HG03378 (cell line): ENCODE results near the gene NLRP10.

Experiments used
- ATAC-seq: cut with Tn5 transposase; IDR thresholded peaks from one replicate; pipeline ENCODE4 v1.9.1; 2021; ENCODE audit warnings: mild to moderate bottlenecking, moderate library complexity; ENCODE audit not compliant: unreplicated experiment

NLRP10 gene

DNA sequence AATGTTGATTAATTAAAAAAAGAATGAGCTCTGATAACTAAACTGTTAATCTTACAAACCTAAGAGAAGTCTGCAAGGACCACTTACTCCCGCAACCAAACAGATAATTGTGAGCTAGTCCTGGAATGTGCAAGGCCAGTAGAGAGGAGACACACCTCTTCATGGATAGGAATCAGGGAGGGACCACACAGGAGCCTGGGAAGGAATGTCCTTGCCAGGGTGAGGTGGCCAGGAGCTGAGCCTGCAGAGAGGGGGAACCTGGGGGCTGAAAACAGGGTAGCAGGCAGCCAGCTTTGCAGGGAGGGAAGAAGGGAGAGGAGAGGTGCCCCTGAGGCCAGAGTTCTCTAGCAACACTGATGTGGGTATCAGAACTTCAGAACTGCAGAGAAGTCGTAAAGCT, 9.4 kb upstream of the NLRP10 start:
- ATAC-seq, result no peak

DNA sequence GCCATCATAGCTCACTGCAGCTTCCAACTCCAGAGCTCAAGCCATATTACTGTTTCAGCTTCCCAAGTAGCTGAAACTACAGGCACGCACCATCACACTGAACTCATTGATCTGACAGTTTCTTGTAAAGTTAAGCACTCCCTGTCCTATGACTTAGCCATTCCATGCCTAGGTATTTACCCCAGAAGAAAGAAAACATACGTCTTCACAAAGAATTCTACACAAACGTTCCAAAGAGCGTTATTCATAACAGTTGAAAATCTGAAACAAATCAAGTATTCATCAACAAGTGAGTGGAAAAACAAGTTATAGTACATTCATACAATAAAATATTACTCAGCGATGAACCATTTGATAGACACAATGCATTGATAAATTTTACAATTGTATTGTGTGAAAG, 7.8 kb upstream of the NLRP10 start:
- ATAC-seq, result no peak

GRCh38 chr11:7971846-7972245, 6.6 kb upstream of the NLRP10 start:
- no peak for ATAC-seq

DNA sequence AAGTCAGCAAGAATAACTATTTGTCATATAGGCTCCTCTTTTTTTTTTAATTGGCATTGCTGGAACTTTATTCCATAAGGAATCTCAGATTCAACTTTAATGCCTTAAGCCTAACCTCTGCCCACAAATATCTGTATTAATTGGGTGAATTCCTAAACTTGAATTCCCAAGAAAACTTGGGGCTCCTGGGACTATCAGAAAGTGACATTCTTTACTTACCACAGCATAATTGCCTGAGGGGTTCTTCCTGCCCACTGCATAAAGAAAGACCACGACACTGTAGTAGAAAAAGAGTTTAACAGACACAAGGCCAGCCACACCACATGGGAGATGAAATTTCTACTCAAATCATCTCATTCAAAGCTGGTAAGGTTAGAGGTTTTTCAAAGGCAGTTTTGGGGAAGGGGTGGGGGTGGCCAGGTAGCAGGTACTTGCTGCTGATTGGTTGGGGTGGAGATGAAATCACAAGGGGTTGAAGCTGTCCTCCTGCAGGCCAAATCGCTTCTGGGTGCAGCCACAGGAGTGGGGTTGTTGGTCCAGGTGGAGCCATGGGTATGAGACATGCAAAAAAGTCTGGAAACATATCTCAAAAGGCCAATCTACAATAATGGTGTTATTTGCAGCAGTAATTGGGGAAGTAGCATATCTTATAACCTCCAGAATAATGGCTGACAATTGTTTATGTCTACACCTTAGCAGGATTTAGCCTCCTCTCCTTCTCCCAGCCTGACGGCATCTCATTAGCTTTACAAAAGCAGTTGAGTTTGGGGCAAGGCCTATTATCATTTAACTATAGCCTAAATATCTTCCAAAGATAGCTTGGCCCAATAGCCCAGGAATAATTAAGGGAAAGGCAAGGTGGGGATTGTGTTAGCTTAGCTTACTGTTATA, 4.8 kb upstream of the NLRP10 start:
- no peak for ATAC-seq

- ATAC-seq, result no peak
These were observed 3.4 kb upstream of the NLRP10 start for GRCh38 chr11:7968686-7969085.

- ATAC-seq, result no peak
These were observed 2.6 kb upstream of the NLRP10 start for GRCh38 chr11:7967826-7968225.

- no peak for ATAC-seq
These were observed 1.9 kb upstream of the NLRP10 start for GRCh38 chr11:7967097-7967496.

- no peak for ATAC-seq
These were observed 374 bp downstream of the NLRP10 start for GRCh38 chr11:7964873-7965272.

- ATAC-seq, result no peak
These were observed 986 bp downstream of the NLRP10 start for GRCh38 chr11:7964261-7964660.

- no peak for ATAC-seq
These were observed 10.1 kb downstream of the NLRP10 start for GRCh38 chr11:7955191-7955590.

GRCh38 chr11:7949934-7950333, 15.3 kb downstream of the NLRP10 start:
- ATAC-seq, result no peak

DNA sequence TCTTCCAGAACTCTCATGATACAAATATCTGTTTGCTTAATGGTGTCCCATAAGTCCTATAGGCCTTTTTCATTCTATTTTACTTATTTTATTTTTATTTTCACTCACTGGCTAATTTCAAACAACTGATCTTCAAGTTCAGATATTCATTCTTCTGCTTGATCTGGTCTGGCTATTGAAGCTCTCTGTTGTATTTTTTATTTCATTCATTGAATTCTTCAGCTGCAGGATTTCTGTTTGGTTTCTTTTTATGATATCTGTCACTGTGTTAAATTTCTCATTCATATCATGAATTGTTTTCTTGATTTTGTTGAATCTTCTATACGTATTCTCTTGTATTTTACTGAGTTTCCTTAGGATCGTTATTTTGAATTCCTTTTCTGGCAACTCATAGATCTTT, 21.1 kb downstream of the NLRP10 start:
- no peak for ATAC-seq

DNA sequence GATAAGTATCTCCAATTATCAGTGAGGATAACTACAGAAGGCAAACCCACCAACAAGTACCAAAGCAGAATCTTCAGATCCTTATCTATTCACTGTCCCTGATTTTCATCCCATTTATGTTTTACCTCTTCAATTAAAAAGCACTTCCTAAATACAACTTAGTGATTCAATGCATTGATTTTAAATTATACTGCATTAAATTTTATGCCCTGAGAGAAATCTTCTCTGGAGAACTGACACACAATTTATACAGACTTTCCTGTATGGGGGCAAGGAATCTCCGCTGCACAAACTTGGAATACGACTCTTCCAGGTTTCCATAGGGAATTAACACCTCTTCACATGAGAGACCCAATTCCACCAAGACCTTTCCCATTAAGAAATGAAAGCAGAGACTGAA, 23.6 kb downstream of the NLRP10 start, which contains the start of gene OR10A3:
OR10A3 (minus strand) TSS at position 101 of the 400 bp plus-strand sequence. CDS start 2,188 bp downstream, outside the sequence.
- ATAC-seq, result no peak

DNA sequence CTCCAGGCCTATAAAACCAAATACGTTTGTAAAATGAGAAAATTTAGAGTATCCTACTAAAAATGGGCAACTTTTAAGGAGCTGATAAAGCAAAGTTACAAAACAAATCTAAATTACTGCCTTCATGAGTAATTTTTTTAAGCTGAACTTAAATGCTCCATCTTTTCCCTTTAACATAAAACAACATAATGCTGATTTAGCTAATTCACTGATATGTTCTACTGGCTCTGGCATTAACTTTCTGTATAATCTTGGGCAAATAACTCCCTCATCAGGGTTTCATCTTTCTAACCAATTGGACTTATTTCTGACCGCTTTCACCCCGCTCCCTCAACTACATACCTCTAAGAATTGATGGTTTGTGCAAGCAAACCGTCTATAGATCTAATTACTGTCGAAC, 24.1 kb downstream of the NLRP10 start:
- no peak for ATAC-seq

- no peak for ATAC-seq
These were observed 28.6 kb downstream of the NLRP10 start for GRCh38 chr11:7936615-7937014.

DNA sequence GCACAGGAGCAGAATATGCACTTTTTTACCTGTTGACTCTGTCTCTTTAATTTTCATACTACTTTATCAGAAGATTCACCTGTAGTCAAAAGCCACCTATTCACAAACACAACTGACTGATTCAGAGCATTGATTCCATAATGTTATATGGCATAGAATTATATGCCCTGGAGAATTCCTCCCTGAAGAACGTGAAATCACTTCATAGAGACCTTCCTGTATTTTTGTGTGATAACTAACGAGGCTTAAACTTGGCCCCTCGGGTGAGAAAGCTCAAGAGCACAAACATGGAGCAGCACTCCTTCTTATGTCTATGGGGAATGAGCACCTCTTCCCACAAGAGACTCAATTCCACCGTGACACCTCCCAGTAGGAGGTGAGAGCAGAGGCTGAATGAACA, 34.1 kb downstream of the NLRP10 start, which contains the start of gene OR10A6:
OR10A6 (minus strand) TSS at position 101 of the 400 bp plus-strand sequence. CDS start 2,606 bp downstream, outside the sequence.
- no peak for ATAC-seq

- ATAC-seq, result no peak
These were observed 37.6 kb downstream of the NLRP10 start for GRCh38 chr11:7927635-7928034.

GRCh38 chr11:7924536-7924935, 40.7 kb downstream of the NLRP10 start:
- no peak for ATAC-seq

GRCh38 chr11:7918141-7918540, 47.1 kb downstream of the NLRP10 start:
- no peak for ATAC-seq
